Activated CD8-positive, alpha-beta memory T cell treated with anti-CD3 and anti-CD28 coated beads, Interleukin-2, amount 50 U/mL, for 24 hours (primary cell): Measurements from ENCODE around the gene QRFP.

Experiments
- DNase-seq: peaks from one replicate; pipeline ENCODE4 v3.0.0-alpha.2; 2020; ENCODE audit errors: extremely low read depth

QRFP gene

DNA sequence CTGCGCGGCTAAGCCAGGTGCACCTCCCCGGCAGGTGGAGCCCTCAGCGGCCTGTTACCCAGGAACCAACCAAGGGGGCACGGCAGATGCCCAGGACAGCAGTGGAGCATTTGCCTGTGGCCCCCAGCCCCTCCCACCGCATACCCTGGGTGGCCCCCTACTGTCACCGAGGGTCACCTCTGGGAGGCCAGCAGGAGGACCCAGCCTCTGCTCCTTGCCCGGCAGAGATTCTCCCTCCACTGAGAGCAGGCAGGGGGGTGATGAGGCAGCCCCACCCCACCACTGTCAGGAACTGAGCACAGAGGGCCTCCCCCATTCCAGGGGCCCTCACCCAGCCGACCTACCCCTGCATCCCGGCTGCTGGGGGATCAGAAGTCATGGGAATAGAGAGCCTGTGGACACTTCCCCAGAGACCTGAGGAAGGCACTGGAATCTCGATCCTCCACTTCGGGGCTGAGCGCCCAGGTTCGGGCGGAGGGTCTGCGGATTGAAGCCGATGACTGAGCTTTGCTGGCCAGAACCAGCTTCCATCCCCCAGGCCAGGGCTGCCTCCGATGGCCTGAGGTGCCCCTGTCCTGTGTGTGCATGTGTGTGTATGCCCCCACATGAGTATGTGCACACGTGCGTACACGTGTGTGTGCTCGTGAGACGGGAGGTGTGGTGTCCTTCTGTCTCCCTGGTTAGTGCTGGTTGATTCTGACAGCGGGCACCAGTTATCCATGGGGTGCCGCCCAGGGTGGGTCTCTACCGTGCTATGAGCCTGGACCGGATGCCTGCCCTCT, at the start of gene QRFP:
Gene QRFP, minus strand, starts transcription at position 580 of the 782 bp plus-strand sequence. CDS start 2,974 bp downstream, outside the sequence.
- no peak for DNase-seq

- DNase-seq: no peak
Measured at GRCh38 chr9:130945173-130945572, 48.6 kb upstream of the QRFP start.

GRCh38 chr9:130944510-130945058, 48.0 kb upstream of the QRFP start:
- DNase-seq: no peak

- no peak for DNase-seq
Measured at GRCh38 chr9:130943777-130944176, 47.2 kb upstream of the QRFP start.

DNA sequence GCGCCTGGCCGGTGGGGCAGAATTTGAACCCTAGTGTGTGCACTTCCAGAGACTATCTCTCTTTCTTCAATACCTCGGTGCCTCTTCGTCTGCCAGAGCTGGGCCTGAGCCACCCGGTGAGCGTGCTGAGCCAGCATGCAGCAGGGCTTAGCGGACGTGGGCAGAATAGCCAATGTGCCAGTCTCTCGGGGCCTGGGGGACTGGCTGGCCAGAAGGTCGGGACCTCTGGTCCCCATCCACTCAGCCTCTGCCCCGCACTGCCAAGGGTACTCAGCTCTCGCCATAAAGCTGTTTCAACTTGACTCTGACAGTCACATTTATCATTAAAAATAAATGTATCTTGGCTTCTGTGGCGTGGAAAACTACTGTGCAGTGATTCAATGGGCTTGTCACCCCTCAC, 46.6 kb upstream of the QRFP start:
- DNase-seq: no peak

- no peak for DNase-seq
Measured at GRCh38 chr9:130942679-130943078, 46.1 kb upstream of the QRFP start.

DNA sequence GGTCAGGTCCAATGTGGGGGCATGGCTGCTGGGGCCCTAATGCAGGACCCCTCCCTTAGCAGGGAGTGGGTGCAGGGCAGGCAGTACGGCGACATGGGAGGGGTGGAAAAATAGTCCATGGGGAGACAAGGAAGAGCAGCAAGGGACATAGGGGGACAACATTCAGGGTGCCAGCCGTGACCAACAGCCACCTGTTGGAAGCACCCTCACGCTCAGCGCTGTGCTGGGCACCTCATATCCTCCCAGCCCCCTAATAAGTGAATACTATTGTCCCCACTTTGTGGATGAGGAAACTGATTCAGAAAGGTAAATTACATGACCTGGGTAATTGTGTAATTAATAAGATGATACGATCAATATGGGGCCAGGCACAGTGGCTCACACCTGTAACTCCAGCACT, 45.5 kb upstream of the QRFP start:
- DNase-seq: no peak

GRCh38 chr9:130940693-130941576, 44.3 kb upstream of the QRFP start:
- DNase-seq: peak; percentile 39

DNA sequence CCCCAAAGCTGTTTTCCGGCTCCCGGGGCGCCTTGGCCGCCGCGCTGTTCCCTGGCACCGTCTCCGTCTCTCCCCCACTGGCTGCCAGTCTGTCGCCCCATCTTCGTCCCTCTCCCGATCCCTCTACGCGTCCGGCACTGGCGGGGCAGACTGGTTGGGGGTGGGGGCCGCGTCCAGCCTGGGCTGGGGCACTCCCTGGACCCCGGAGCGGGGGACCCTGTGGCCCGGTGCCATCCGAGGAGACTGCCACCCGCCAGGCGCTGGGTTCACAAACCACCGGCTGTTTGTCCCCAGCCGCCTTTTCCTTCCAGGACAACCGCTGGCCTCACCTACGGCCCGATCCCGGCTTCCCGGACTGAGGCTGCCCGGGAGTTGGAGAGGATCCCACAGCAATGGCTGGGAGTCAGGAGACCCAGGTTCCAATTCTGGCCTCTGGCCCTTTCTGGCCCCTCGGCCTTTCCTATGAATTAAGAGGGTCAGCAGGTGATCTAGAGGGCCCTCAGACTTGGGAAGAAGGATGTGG, 43.5 kb upstream of the QRFP start:
- no peak for DNase-seq

GRCh38 chr9:130939405-130940026, 42.9 kb upstream of the QRFP start:
- no peak for DNase-seq

DNA sequence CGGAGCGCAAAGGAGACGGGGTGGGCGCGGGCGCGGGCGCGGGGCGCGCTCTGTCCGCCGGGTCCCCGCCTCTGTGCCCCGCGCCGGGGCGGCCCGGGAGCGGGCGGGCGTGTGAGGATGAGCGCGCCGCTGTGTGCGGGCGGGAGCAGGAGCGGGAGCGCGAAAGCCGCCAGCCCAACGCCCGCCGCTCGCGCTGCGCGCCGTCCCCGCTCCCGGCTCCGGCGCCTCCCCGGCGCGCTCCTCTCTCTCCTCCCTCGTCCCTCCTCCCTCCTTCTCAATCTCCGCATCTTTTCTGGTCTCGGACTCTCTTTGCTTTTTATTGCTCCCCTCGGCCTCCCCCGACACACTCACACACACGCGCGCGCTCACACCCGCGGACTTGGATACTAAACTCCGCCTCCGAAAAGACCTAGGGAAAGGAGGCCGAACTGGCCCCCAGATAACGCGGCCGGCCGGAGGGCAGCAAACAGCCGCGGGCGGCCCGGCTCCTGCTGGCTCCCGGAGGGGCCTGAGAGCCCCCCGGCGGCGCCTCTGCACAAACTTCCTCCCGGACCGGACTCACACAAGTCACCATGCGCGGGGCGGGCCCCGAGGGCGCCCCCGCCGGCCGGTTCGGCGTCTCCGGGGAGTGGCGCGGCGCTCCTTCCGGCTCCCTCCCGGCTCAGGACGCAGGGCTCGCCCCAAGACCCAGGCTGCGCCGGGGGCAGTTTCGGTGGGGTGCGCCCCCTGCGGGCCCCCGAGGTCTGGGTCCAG, 42.2 kb upstream of the QRFP start, which contains the start of gene FIBCD1:
Gene FIBCD1, minus strand, starts transcription at position 596 of the 753 bp plus-strand sequence. CDS start 640 bp downstream, outside the sequence.
- DNase-seq: no peak

- no peak for DNase-seq
Measured at GRCh38 chr9:130938184-130938651, 41.6 kb upstream of the QRFP start.

DNA sequence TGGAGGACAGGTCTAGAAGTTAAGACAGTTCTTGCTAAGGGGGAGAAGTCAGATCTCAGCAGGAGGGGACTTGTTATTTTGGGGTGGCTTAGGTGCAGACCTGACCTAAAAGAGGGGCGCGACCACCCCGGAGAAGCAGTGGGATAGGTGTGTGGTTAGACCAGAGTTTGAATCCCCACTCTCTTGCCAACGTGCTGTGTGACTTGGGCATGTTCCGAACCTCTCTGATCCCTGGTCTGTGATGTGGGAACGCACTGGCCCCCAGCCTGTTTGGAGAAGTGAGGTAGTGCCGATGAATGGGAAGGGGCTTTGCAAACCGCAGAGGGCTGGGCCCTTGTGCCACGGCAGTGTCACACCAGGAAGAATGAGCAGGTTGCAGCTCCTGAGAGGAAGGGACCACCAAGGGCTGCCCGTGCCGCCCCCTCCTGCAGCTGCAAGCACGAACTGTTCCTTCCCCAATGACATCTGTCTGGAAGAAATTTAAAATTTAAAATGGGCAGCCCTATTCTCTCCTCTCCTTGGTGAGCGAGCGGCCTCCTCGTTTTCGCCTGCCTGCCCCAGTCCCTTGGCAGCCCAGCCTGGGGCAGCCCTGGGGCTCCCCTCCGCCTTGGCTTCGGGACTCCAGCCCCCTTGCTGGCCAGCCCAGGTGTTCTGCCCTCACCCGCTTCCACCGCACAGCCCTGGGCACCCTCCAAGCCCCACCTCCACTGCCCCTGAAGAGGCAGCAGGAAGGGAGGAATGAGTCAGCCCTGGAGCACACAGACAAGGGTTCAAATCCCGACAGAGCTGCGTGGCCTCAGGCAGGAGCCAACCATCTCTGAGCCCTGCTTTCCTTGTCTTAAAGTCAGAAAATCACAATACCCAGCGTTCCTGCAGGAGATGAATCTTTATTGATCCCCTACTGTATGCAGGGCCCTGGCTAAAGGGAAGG, 40.8 kb upstream of the QRFP start:
- no peak for DNase-seq

- DNase-seq: no peak
Measured at GRCh38 chr9:130936285-130937117, 39.9 kb upstream of the QRFP start.

GRCh38 chr9:130935648-130936271, 39.1 kb upstream of the QRFP start:
- no peak for DNase-seq

DNA sequence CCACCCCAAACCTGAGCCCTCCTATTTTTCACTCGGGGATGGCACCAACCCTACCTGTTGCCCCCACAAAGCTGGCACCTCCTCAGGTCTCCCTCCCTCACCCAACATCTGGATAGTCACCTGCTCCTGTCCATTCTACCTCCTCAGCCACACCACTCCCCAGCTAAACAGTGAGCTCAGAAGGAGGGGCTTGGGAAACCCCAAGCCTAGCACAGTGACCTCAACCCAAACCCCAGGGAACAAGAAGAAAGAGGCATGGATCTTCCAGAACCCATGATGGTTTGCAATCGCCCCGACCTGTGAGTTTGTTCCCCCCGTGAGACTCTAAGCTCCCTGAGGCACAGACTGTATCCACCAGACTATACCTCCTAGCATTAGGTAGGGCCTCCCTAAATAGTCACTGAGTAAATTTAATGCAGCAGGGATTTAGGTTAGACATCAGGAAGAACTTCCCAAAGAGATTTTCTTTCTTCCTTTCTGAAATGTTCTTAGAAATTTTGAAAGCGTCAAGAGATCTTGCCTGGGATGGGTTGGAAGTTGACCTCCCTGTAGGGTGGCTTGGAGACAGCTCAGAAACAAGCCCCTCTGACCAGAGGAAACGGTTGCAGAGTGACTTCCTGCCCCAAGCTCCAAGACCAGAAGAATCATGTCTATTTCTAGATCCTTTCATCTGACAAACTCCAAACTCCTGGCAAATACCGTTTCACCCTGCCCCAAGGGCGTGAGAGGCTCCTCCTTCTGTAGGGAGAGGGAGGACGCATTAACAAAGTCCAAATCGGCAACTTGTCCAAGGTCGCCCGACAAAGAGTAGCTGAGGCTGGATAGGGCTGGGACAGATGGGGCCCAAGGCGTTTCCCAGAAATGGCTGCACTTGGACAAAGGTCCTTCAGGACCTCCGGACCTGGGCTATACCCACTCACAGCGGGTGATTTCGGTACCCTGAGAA, 38.4 kb upstream of the QRFP start:
- no peak for DNase-seq

GRCh38 chr9:130934246-130934645, 37.6 kb upstream of the QRFP start:
- DNase-seq: no peak
